ENCODE data around the gene RNF44. TPM values are rescaled to one million over a fixed set of nuclear protein-coding genes. Genes with fewer than 3 reads are reported as not detected.
A peak's percentile ranks its signal among the peaks of the same experiment; 100 is the strongest.

RNF44 gene
- total RNA-seq, 1 donor from 2014 or later, result 153 TPM

- TF ChIP-seq, protein P1, sequence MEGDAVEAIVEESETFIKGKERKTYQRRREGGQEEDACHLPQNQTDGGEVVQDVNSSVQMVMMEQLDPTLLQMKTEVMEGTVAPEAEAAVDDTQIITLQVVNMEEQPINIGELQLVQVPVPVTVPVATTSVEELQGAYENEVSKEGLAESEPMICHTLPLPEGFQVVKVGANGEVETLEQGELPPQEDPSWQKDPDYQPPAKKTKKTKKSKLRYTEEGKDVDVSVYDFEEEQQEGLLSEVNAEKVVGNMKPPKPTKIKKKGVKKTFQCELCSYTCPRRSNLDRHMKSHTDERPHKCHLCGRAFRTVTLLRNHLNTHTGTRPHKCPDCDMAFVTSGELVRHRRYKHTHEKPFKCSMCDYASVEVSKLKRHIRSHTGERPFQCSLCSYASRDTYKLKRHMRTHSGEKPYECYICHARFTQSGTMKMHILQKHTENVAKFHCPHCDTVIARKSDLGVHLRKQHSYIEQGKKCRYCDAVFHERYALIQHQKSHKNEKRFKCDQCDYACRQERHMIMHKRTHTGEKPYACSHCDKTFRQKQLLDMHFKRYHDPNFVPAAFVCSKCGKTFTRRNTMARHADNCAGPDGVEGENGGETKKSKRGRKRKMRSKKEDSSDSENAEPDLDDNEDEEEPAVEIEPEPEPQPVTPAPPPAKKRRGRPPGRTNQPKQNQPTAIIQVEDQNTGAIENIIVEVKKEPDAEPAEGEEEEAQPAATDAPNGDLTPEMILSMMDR (IDR thresholded peaks at IDR 0.05; ENCODE audit: unreplicated experiment), result peak; percentile 75
- peak; percentile 64 for DNase-seq (ENCODE audit: low spot score, unreplicated experiment)
- no peaks in the 10 kb centered on the region for H3K36me3 Mint-ChIP-seq (ENCODE audit: insufficient read depth)
- H3K4me1 Mint-ChIP-seq (ENCODE audit: low read depth), result peaks cover 1% of the 10 kb centered on the region
- H3K9me3 Mint-ChIP-seq (ENCODE audit: low read depth), result no peaks in the 10 kb centered on the region
- peaks cover 13% of the 10 kb centered on the region for H3K27me3 Mint-ChIP-seq
- H3K27ac Mint-ChIP-seq, result no peak overlapping the region
- no peak overlapping the region for H3K4me3 Mint-ChIP-seq (ENCODE audit: low read depth)
Observed at GRCh38 chr5:176573564-176574296, 36.5 kb upstream of the RNF44 start.

- Mint-ChIP-seq H3K27ac (no peak overlapping the region), H3K4me1 (ENCODE audit: low read depth) (no peaks in the 10 kb centered on the region), H3K27me3 (peaks cover 15% of the 10 kb centered on the region), H3K36me3 (ENCODE audit: insufficient read depth) (no peaks in the 10 kb centered on the region), H3K9me3 (ENCODE audit: low read depth) (no peaks in the 10 kb centered on the region), H3K4me3 (ENCODE audit: low read depth) (no peak overlapping the region)
- no peak for DNase-seq (ENCODE audit: low spot score, unreplicated experiment)
- TF ChIP-seq, protein P1 (IDR thresholded peaks at IDR 0.05; ENCODE audit: unreplicated experiment), result no peak
Observed at GRCh38 chr5:176570044-176570443, 32.8 kb upstream of the RNF44 start.

DNA sequence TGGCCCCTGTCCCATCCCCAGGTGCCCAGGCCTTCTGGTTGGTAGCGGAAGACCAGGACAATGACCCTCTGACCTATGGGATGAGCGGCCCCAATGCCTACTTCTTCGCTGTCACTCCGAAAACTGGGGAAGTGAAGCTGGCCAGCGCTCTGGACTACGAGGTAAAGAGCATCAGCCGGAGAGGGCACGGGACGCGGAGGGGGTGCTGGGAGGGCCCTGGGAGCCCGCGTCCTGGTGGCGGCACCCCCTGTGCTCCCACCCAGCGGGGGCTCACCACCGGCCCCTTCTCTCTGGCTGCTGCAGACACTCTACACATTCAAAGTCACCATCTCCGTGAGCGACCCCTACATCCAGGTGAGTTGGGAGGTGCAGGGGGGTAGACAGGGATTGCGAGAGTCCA lies 31.5 kb upstream of the RNF44 start:
- H3K27me3 Mint-ChIP-seq, result peaks cover 15% of the 10 kb centered on the region
- H3K27ac Mint-ChIP-seq, result no peak overlapping the region
- no peaks in the 10 kb centered on the region for H3K4me1 Mint-ChIP-seq (ENCODE audit: low read depth)
- H3K4me3 Mint-ChIP-seq (ENCODE audit: low read depth), result no peak overlapping the region
- no peaks in the 10 kb centered on the region for H3K9me3 Mint-ChIP-seq (ENCODE audit: low read depth)
- no peak for DNase-seq (ENCODE audit: low spot score, unreplicated experiment)
- TF ChIP-seq, protein P1 (IDR thresholded peaks at IDR 0.05; ENCODE audit: unreplicated experiment), result no peak
- H3K36me3 Mint-ChIP-seq (ENCODE audit: insufficient read depth), result no peaks in the 10 kb centered on the region

- DNase-seq (ENCODE audit: low spot score, unreplicated experiment), result no peak
- Mint-ChIP-seq H3K27ac (no peak overlapping the region), H3K9me3 (ENCODE audit: low read depth) (no peaks in the 10 kb centered on the region), H3K36me3 (ENCODE audit: insufficient read depth) (no peaks in the 10 kb centered on the region), H3K4me1 (ENCODE audit: low read depth) (no peaks in the 10 kb centered on the region), H3K27me3 (peaks cover 9% of the 10 kb centered on the region), H3K4me3 (ENCODE audit: low read depth) (no peak overlapping the region)
- TF ChIP-seq, protein P1 (IDR thresholded peaks at IDR 0.05; ENCODE audit: unreplicated experiment), result no peak
Observed at GRCh38 chr5:176565760-176566288, 28.6 kb upstream of the RNF44 start.

DNA sequence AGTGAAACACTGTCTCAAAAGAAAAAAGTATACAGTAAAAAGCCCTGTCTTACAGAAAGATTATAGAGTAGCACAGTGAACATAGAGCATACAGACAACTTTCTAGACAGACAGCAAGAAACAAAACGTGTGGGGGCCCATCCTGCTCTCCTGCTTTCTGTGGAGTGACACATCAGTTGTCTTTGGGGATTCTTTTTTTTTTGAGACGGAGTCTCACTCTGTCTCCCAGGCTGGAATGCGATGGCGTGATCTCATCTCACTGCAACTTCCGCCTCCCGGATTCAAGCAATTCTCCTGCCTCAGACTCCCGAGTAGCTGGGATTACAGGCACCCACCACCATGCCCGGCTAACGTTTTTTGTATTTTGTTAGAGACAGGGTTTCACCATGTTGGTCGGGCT lies 26.8 kb upstream of the RNF44 start:
- TF ChIP-seq, protein P1 (IDR thresholded peaks at IDR 0.05; ENCODE audit: unreplicated experiment), result no peak
- no peak for DNase-seq (ENCODE audit: low spot score, unreplicated experiment)
- Mint-ChIP-seq H3K4me1 (ENCODE audit: low read depth) (no peaks in the 10 kb centered on the region), H3K9me3 (ENCODE audit: low read depth) (no peaks in the 10 kb centered on the region), H3K27me3 (peaks cover 9% of the 10 kb centered on the region), H3K27ac (no peak overlapping the region), H3K36me3 (ENCODE audit: insufficient read depth) (no peaks in the 10 kb centered on the region), H3K4me3 (ENCODE audit: low read depth) (no peak overlapping the region)

Measured in progenitor cell of endocrine pancreas (in vitro differentiated cells).